ENCODE measurements around the gene MIOS. TPM values are rescaled to one million over a fixed set of nuclear protein-coding genes. Genes with fewer than 3 reads are reported as not detected.

MIOS gene
- total and polyA plus RNA-seq, 4 donors: 6.3 to 23.2 (median 19.5) TPM

DNA sequence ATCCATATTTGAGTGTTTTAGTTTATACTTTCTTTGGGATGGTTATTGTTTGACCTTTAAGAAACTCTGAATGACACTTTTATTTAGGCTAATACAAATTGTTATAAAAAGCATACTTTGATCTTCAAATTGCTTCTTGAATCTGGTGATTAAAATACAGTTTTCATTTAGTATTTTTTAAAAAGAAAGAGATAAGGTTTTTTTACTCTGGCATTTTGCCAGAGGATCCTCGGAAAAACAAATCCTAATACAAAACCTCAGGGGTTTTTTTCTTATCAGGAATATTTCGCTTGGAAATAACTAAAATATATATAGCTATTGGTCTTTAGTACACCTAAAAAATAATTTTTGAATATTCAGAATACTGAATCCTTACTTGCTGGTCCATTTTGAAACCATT lies 17.0 kb downstream of the MIOS start:
- WGBS, 2 donors: 73% methylated on average over 2 of the region's 2 CpGs

GRCh38 chr7:7584653-7585052 lies 18.0 kb downstream of the MIOS start:
- ATAC-seq (ENCODE audit: low FRiP score): no peak
- Histone ChIP-seq H3K4me1 (ENCODE audit: control insufficient read depth in 1 of 2, insufficient read depth in 2 of 2, low read length in 2 of 2) (no peaks in the 10 kb centered on the region), H3K27me3 (ENCODE audit: control insufficient read depth in 1 of 2, insufficient read depth in 2 of 2, low read length in 1 of 2) (no peaks in the 10 kb centered on the region), H3K4me3 (ENCODE audit: low read length in 2 of 2) (no peak overlapping the region), H3K36me3 (ENCODE audit: control insufficient read depth in 1 of 2, insufficient read depth in 2 of 2, low read length in 1 of 2) (no peaks in the 10 kb centered on the region), H3K9me3 (ENCODE audit: control insufficient read depth, low read length) (no peaks in the 10 kb centered on the region), H3K27ac (ENCODE audit: low read depth in 1 of 2, low read length in 2 of 2) (no peak overlapping the region)
- intact Hi-C loops (cut with DNase I): no loop called here
- WGBS, 2 donors: 70 to 88% methylated on average over 1 of the region's 1 CpG
- no peak for DNase-seq

More for the DNA sequence above, 17.0 kb downstream of the MIOS start:
- no peak for ATAC-seq (ENCODE audit: low FRiP score)
- DNase-seq: no peak
- intact Hi-C loops (cut with DNase I): no loop called here
- H3K4me1 ChIP-seq (ENCODE audit: control insufficient read depth in 1 of 2, insufficient read depth in 2 of 2, low read length in 2 of 2): no peaks in the 10 kb centered on the region
- no peak overlapping the region for H3K27ac ChIP-seq (ENCODE audit: low read depth in 1 of 2, low read length in 2 of 2)
- H3K9me3 ChIP-seq (ENCODE audit: control insufficient read depth, low read length): no peaks in the 10 kb centered on the region
- H3K4me3 ChIP-seq (ENCODE audit: low read length in 2 of 2): no peak overlapping the region
- H3K27me3 ChIP-seq (ENCODE audit: control insufficient read depth in 1 of 2, insufficient read depth in 2 of 2, low read length in 1 of 2): no peaks in the 10 kb centered on the region
- H3K36me3 ChIP-seq (ENCODE audit: control insufficient read depth in 1 of 2, insufficient read depth in 2 of 2, low read length in 1 of 2): no peaks in the 10 kb centered on the region

GRCh38 chr7:7585241-7585928 lies 18.7 kb downstream of the MIOS start:
- Histone ChIP-seq H3K9me3 (ENCODE audit: control insufficient read depth, low read length) (no peaks in the 10 kb centered on the region), H3K4me3 (ENCODE audit: low read length in 2 of 2) (no peak overlapping the region), H3K36me3 (ENCODE audit: control insufficient read depth in 1 of 2, insufficient read depth in 2 of 2, low read length in 1 of 2) (no peaks in the 10 kb centered on the region), H3K4me1 (ENCODE audit: control insufficient read depth in 1 of 2, insufficient read depth in 2 of 2, low read length in 2 of 2) (no peaks in the 10 kb centered on the region), H3K27me3 (ENCODE audit: control insufficient read depth in 1 of 2, insufficient read depth in 2 of 2, low read length in 1 of 2) (no peaks in the 10 kb centered on the region), H3K27ac (ENCODE audit: low read depth in 1 of 2, low read length in 2 of 2) (no peak overlapping the region)
- intact Hi-C loops (cut with DNase I): no loop called here
- WGBS, 2 donors: 89 to 94% methylated on average over 5 of the region's 5 CpGs
- DNase-seq (no peak), ATAC-seq (ENCODE audit: low FRiP score) (no peak)

DNA sequence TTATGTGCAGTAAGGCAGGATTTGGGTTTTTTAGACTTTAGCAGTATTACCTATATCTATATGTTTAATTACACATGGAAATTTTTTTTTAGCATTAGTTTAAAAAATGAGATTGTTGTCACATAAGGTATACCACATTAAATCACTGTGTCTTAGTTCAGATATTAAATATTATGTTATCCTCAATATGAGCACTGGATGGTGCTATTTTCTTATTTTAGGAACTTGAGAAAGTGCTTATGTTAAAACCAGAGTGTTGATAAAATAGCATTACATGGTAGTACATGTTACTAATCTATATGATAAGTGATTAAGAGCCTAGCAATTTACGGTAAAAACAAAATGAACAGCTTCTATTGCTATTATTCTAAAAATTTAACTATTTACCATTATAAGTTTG lies 28.8 kb downstream of the MIOS start:
- ATAC-seq (ENCODE audit: low FRiP score): no peak
- H3K4me1 ChIP-seq (ENCODE audit: control insufficient read depth in 1 of 2, insufficient read depth in 2 of 2, low read length in 2 of 2): no peaks in the 10 kb centered on the region
- no peaks in the 10 kb centered on the region for H3K9me3 ChIP-seq (ENCODE audit: control insufficient read depth, low read length)
- H3K27me3 ChIP-seq (ENCODE audit: control insufficient read depth in 1 of 2, insufficient read depth in 2 of 2, low read length in 1 of 2): no peaks in the 10 kb centered on the region
- no peak for DNase-seq
- peaks cover 0 to 4% of the 10 kb centered on the region in 2 donors for H3K36me3 ChIP-seq (ENCODE audit: control insufficient read depth in 1 of 2, insufficient read depth in 2 of 2, low read length in 1 of 2)
- H3K27ac ChIP-seq (ENCODE audit: low read depth in 1 of 2, low read length in 2 of 2): no peak overlapping the region
- no peak overlapping the region for H3K4me3 ChIP-seq (ENCODE audit: low read length in 2 of 2)
- WGBS, 2 donors: 65 to 67% methylated on average over 1 of the region's 1 CpG
- intact Hi-C loops (cut with DNase I): loop anchor here (10.0 kb wide), 1 partner anchor 619 kb away; no protein-coding TSS in a partner anchor

DNA sequence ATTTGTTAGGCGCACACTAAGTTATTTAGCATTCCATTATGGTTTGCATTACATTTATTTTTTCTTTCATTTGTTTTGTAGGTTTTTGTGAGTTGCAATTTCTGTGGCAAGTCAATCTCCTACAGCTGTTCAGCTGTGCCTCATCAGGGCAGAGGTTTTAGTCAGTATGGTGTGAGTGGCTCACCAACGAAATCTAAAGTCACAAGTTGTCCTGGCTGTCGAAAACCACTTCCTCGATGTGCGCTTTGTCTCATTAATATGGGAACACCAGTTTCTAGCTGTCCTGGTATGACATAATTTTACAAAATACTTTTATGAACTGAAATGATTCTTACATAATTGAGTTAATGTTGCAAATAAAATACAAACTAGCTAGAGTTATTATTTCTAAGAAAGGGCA lies 29.5 kb downstream of the MIOS start:
- no peaks in the 10 kb centered on the region for H3K27me3 ChIP-seq (ENCODE audit: control insufficient read depth in 1 of 2, insufficient read depth in 2 of 2, low read length in 1 of 2)
- no peak overlapping the region for H3K27ac ChIP-seq (ENCODE audit: low read depth in 1 of 2, low read length in 2 of 2)
- H3K4me1 ChIP-seq (ENCODE audit: control insufficient read depth in 1 of 2, insufficient read depth in 2 of 2, low read length in 2 of 2): no peaks in the 10 kb centered on the region
- whole genome bisulfite sequencing, 2 donors: 93 to 94% methylated on average over 5 of the region's 5 CpGs
- DNase-seq (no peak), ATAC-seq (ENCODE audit: low FRiP score) (no peak)
- intact Hi-C loops (cut with DNase I): loop anchor here (10.0 kb wide), 1 partner anchor 619 kb away; no protein-coding TSS in a partner anchor
- H3K9me3 ChIP-seq (ENCODE audit: control insufficient read depth, low read length): no peaks in the 10 kb centered on the region
- no peak overlapping the region for H3K4me3 ChIP-seq (ENCODE audit: low read length in 2 of 2)
- H3K36me3 ChIP-seq (ENCODE audit: control insufficient read depth in 1 of 2, insufficient read depth in 2 of 2, low read length in 1 of 2): peaks cover 0 to 4% of the 10 kb centered on the region in 2 donors

DNA sequence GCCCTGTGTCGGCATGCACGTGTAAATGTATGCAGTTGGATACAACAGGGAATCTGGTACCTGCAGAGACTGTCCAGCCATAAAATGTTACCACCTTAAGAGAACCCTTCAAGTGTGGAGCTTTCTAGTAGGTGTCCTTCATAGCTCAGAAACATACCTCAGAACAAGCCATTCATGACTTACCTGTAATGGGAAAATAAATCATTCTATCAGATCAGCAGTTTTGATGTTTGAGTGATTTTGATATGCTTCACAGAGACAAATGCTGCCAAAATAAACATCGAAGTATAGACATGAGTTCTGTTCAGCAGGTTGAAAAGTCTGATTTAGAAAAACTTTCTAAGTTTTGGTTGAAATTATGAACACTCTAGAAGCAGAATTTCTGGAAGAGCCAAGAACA lies 40.3 kb downstream of the MIOS start:
- Histone ChIP-seq H3K4me1 (ENCODE audit: control insufficient read depth in 1 of 2, insufficient read depth in 2 of 2, low read length in 2 of 2) (no peaks in the 10 kb centered on the region), H3K27me3 (ENCODE audit: control insufficient read depth in 1 of 2, insufficient read depth in 2 of 2, low read length in 1 of 2) (no peaks in the 10 kb centered on the region), H3K36me3 (ENCODE audit: control insufficient read depth in 1 of 2, insufficient read depth in 2 of 2, low read length in 1 of 2) (peaks cover 0 to 1% of the 10 kb centered on the region in 2 donors), H3K27ac (ENCODE audit: low read depth in 1 of 2, low read length in 2 of 2) (no peak overlapping the region), H3K4me3 (ENCODE audit: low read length in 2 of 2) (no peak overlapping the region), H3K9me3 (ENCODE audit: control insufficient read depth, low read length) (no peaks in the 10 kb centered on the region)
- intact Hi-C loops (cut with DNase I): no loop called here
- WGBS, 2 donors: 56 to 58% methylated on average over 3 of the region's 3 CpGs
- no peak for DNase-seq
- no peak for ATAC-seq (ENCODE audit: low FRiP score)

DNA sequence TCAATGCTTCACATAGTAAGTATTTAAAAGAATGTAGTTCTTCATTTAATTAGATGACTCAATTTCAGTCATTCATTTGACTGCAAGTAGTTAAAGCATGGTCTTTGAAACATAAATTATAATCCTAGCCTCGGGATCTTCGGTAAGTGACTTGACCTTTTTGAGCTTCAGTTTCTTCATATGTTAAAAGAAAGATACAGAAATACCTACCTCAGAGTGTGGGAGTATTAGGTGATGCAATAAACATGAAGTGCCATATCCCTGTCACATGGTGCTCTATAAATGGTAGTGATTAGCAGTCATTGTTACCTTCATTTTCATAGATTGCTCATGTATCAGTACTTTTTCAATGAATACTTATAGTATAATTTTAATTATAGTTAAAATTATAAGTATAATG lies 42.6 kb downstream of the MIOS start:
- no peak for DNase-seq
- Histone ChIP-seq H3K4me3 (ENCODE audit: low read length in 2 of 2) (no peak overlapping the region), H3K27me3 (ENCODE audit: control insufficient read depth in 1 of 2, insufficient read depth in 2 of 2, low read length in 1 of 2) (no peaks in the 10 kb centered on the region), H3K27ac (ENCODE audit: low read depth in 1 of 2, low read length in 2 of 2) (no peak overlapping the region), H3K9me3 (ENCODE audit: control insufficient read depth, low read length) (no peaks in the 10 kb centered on the region), H3K4me1 (ENCODE audit: control insufficient read depth in 1 of 2, insufficient read depth in 2 of 2, low read length in 2 of 2) (no peaks in the 10 kb centered on the region), H3K36me3 (ENCODE audit: control insufficient read depth in 1 of 2, insufficient read depth in 2 of 2, low read length in 1 of 2) (peaks cover 0 to 1% of the 10 kb centered on the region in 2 donors)
- ATAC-seq (ENCODE audit: low FRiP score): no peak
- intact Hi-C loops (cut with DNase I): no loop called here
- WGBS, 2 donors: 82 to 90% methylated on average over 2 of the region's 2 CpGs

- Histone ChIP-seq H3K9me3 (ENCODE audit: control insufficient read depth, low read length) (no peaks in the 10 kb centered on the region), H3K36me3 (ENCODE audit: control insufficient read depth in 1 of 2, insufficient read depth in 2 of 2, low read length in 1 of 2) (no peaks in the 10 kb centered on the region), H3K27me3 (ENCODE audit: control insufficient read depth in 1 of 2, insufficient read depth in 2 of 2, low read length in 1 of 2) (no peaks in the 10 kb centered on the region), H3K4me3 (ENCODE audit: low read length in 2 of 2) (no peak overlapping the region), H3K4me1 (ENCODE audit: control insufficient read depth in 1 of 2, insufficient read depth in 2 of 2, low read length in 2 of 2) (no peaks in the 10 kb centered on the region), H3K27ac (ENCODE audit: low read depth in 1 of 2, low read length in 2 of 2) (no peak overlapping the region)
- 84 to 85% methylated on average over 1 of the region's 1 CpG for WGBS, 2 donors
- ATAC-seq (ENCODE audit: low FRiP score): no peak
- intact Hi-C loops (cut with DNase I): no loop called here
- DNase-seq: no peak
Observed at GRCh38 chr7:7612519-7612918, 45.8 kb downstream of the MIOS start.

- ATAC-seq (ENCODE audit: low FRiP score): no peak
- no peak for DNase-seq
- H3K4me1 ChIP-seq (ENCODE audit: control insufficient read depth in 1 of 2, insufficient read depth in 2 of 2, low read length in 2 of 2): no peaks in the 10 kb centered on the region
- no peak overlapping the region for H3K27ac ChIP-seq (ENCODE audit: low read depth in 1 of 2, low read length in 2 of 2)
- intact Hi-C loops (cut with DNase I): no loop called here
- no peaks in the 10 kb centered on the region for H3K9me3 ChIP-seq (ENCODE audit: control insufficient read depth, low read length)
- WGBS, 2 donors: 86 to 96% methylated on average over 1 of the region's 1 CpG
- H3K27me3 ChIP-seq (ENCODE audit: control insufficient read depth in 1 of 2, insufficient read depth in 2 of 2, low read length in 1 of 2): no peaks in the 10 kb centered on the region
- H3K36me3 ChIP-seq (ENCODE audit: control insufficient read depth in 1 of 2, insufficient read depth in 2 of 2, low read length in 1 of 2): no peaks in the 10 kb centered on the region
- no peak overlapping the region for H3K4me3 ChIP-seq (ENCODE audit: low read length in 2 of 2)
Observed at GRCh38 chr7:7613210-7613609, 46.5 kb downstream of the MIOS start.
